HFFc6 (cell line): ENCODE measurements around the gene TMC7. TPM values are rescaled to one million over a fixed set of nuclear protein-coding genes. Genes with fewer than 3 reads are reported as not detected.

Source experiments
- DNase-seq: peaks from one replicate; pipeline ENCODE4 v3.0.0-alpha.2; 2018
- H3K27ac Mint-ChIP-seq: 2 replicates; pipeline ENCODE4 v1.8.0; 2020; ENCODE audit warnings: mild to moderate bottlenecking, mixed read lengths
- H3K27me3 Mint-ChIP-seq: 2 replicates; pipeline ENCODE4 v1.8.0; 2021; ENCODE audit warnings: mild to moderate bottlenecking, moderate library complexity, mixed read lengths; ENCODE audit not compliant: insufficient read depth
- H3K36me3 Mint-ChIP-seq: 2 replicates; pipeline ENCODE4 v1.8.0; 2021; ENCODE audit warnings: low read depth, mixed read lengths
- H3K4me1 Mint-ChIP-seq: 2 replicates; pipeline ENCODE4 v1.8.0; 2020; ENCODE audit warnings: low read depth, mixed read lengths
- H3K4me3 Mint-ChIP-seq: 2 replicates; pipeline ENCODE4 v1.8.0; 2020; ENCODE audit warnings: mild to moderate bottlenecking, moderate library complexity, mixed read lengths
- H3K9me3 Mint-ChIP-seq: 2 replicates; pipeline ENCODE4 v1.8.0; 2020; ENCODE audit warnings: mild to moderate bottlenecking, mixed read lengths
- CTCF ChIP-seq: fragments of 200-600 bp; sonication (generic); IDR thresholded peaks from 2 replicates; pipeline ENCODE4 v1.5.0; 2021; ENCODE audit warnings: antibody characterized with exemption, mild to moderate bottlenecking
- long read RNA-seq: library from polyadenylated mRNA; unstranded; transcript quantifications from one replicate; pipeline ENCODE4 v2.0.0, GENCODE V29; 2019
- total RNA-seq, 6 experiments: library from RNA; stranded (reverse); fragmentation: NEBNext Ultra II Directional; extraction: Animal tissue kit (Norgen Biotek cat#: 25700); gene quantifications; 2 replicates in 1 of 6; 3 replicates in 5 of 6; pipeline ENCODE4 v1.2.3, GENCODE V29; 2021

Gene TMC7
- total RNA-seq, result 1 to 10 TPM in 1 of 6 experiments, under 1 TPM in 5; 0.35 to 1.1 (median 0.58) TPM
- long read RNA-seq, result 0 reads

GRCh38 chr16:18983565-18984434, at the start of gene TMC7:
Gene TMC7, plus strand, starts transcription at chr16:18983934. Its CDS starts 130 bp downstream, at chr16:18984064.
- peak; percentile 87 for TF ChIP-seq CTCF
- Mint-ChIP-seq H3K27ac (peak within 1 kb of the TSS; percentile 29; the same call in 1 of the 2 replicates), H3K4me3 (peak within 1 kb of the TSS; percentile 83), H3K4me1 (peaks cover 23% of the 10 kb centered on the region), H3K9me3 (no peaks in the 10 kb centered on the region), H3K27me3 (peaks cover 7% of the 10 kb centered on the region), H3K36me3 (no peaks in the 10 kb centered on the region)
- peak; percentile 78 for DNase-seq

- H3K27ac Mint-ChIP-seq, result no peak overlapping the region
These were observed 46.9 kb upstream of the TMC7 start for GRCh38 chr16:18936727-18937340.

GRCh38 chr16:18937390-18937789, 46.3 kb upstream of the TMC7 start:
- Mint-ChIP-seq H3K27ac (no peak overlapping the region), H3K9me3 (no peaks in the 10 kb centered on the region), H3K4me3 (no peak overlapping the region), H3K4me1 (peaks cover 11% of the 10 kb centered on the region), H3K36me3 (no peaks in the 10 kb centered on the region), H3K27me3 (peaks cover 15% of the 10 kb centered on the region; the same call in 1 of the 2 replicates)
- no peak for TF ChIP-seq CTCF
- no peak for DNase-seq

More at GRCh38 chr16:18936727-18937340, 46.9 kb upstream of the TMC7 start:
- Mint-ChIP-seq H3K9me3 (no peaks in the 10 kb centered on the region), H3K4me3 (no peak overlapping the region), H3K36me3 (no peaks in the 10 kb centered on the region), H3K4me1 (peaks cover 16% of the 10 kb centered on the region), H3K27me3 (peaks cover 15% of the 10 kb centered on the region; the same call in 1 of the 2 replicates)
- TF ChIP-seq CTCF, result no peak
- no peak for DNase-seq

GRCh38 chr16:18938986-18939385, 44.7 kb upstream of the TMC7 start:
- Mint-ChIP-seq H3K4me1 (no peaks in the 10 kb centered on the region), H3K27ac (no peak overlapping the region), H3K36me3 (no peaks in the 10 kb centered on the region), H3K9me3 (no peaks in the 10 kb centered on the region), H3K4me3 (no peak overlapping the region), H3K27me3 (peaks cover 14% of the 10 kb centered on the region; the same call in 1 of the 2 replicates)
- TF ChIP-seq CTCF, result no peak
- DNase-seq, result no peak

- no peak for DNase-seq
- TF ChIP-seq CTCF, result no peak
- H3K4me3 Mint-ChIP-seq, result no peak overlapping the region
- H3K27ac Mint-ChIP-seq, result no peak overlapping the region
- H3K27me3 Mint-ChIP-seq, result peaks cover 15% of the 10 kb centered on the region; the same call in 1 of the 2 replicates
- no peaks in the 10 kb centered on the region for H3K9me3 Mint-ChIP-seq
- H3K36me3 Mint-ChIP-seq, result no peaks in the 10 kb centered on the region
- H3K4me1 Mint-ChIP-seq, result no peaks in the 10 kb centered on the region
These were observed 42.3 kb upstream of the TMC7 start for GRCh38 chr16:18941471-18941870.
